Measurements from ENCODE around the gene TTC23. TPM values are rescaled to one million over a fixed set of nuclear protein-coding genes. Genes with fewer than 3 reads are reported as not detected.

Gene TTC23
- total RNA-seq, 1 donor from 2014 or later: 45.3 TPM

DNA sequence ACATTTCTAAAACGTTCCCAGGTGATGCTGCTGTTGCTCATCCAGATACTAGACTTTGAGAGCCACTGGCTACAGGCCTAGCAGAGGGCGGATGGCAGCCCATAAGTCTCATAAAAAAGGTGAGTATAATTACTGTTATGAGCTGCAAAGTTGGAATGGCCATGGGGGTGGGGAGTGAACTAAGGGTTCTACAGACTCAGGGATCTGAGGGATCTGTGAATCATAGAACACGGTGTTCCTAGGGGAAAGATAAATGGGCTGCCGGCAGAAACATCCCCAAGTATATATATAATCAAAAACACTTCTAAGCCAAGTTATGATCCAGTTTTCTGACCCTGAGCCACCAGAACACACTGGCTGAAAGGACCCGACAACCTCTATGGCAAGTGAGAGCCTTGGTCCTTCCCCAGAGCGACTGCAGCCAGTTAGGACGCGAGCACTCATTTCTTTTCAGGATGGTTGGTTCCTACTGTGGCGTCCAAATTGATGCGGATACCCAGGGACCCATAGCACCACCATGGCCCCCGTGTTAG, 152.4 kb downstream of the TTC23 start:
- Histone ChIP-seq H3K9me3 (ENCODE audit: low read depth) (no peaks in the 10 kb centered on the region), H3K79me2 (ENCODE audit: low read depth) (no peaks in the 10 kb centered on the region), H3K4me1 (peaks cover 10% of the 10 kb centered on the region), H3K36me3 (no peaks in the 10 kb centered on the region), H3K4me3 (no peak overlapping the region), H3K9ac (no peak overlapping the region), H4K20me1 (ENCODE audit: low read depth) (peaks cover 8% of the 10 kb centered on the region), H3K27me3 (peaks cover 61% of the 10 kb centered on the region), H3K27ac (no peak overlapping the region), H2AFZ (replicated peaks) (no peak overlapping the region), H3K4me2 (no peak overlapping the region), H3F3A (ENCODE audit: low read depth) (peaks cover 12% of the 10 kb centered on the region)
- Mint-ChIP-seq H3K4me1 (peaks cover 10% of the 10 kb centered on the region), H3K9me3 (no peaks in the 10 kb centered on the region), H3K27me3 (ENCODE audit: insufficient read depth, low read depth) (peaks cover 9% of the 10 kb centered on the region), H3K27ac (no peak overlapping the region), H3K4me3 (no peak overlapping the region), H3K36me3 (no peaks in the 10 kb centered on the region)
- no peak for DNase-seq (ENCODE audit: low spot score)
- TF ChIP-seq EZH2phosphoT487 (IDR thresholded peaks at IDR 0.05): no peak
- no peak for TF ChIP-seq EZH2 (IDR thresholded peaks at IDR 0.05)
- TF ChIP-seq, protein P1, sequence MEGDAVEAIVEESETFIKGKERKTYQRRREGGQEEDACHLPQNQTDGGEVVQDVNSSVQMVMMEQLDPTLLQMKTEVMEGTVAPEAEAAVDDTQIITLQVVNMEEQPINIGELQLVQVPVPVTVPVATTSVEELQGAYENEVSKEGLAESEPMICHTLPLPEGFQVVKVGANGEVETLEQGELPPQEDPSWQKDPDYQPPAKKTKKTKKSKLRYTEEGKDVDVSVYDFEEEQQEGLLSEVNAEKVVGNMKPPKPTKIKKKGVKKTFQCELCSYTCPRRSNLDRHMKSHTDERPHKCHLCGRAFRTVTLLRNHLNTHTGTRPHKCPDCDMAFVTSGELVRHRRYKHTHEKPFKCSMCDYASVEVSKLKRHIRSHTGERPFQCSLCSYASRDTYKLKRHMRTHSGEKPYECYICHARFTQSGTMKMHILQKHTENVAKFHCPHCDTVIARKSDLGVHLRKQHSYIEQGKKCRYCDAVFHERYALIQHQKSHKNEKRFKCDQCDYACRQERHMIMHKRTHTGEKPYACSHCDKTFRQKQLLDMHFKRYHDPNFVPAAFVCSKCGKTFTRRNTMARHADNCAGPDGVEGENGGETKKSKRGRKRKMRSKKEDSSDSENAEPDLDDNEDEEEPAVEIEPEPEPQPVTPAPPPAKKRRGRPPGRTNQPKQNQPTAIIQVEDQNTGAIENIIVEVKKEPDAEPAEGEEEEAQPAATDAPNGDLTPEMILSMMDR (IDR thresholded peaks at IDR 0.05): no peak

- no peak overlapping the region for H3K27ac Mint-ChIP-seq
- peaks cover 10% of the 10 kb centered on the region for H3K4me1 ChIP-seq
- H3K36me3 ChIP-seq: no peaks in the 10 kb centered on the region
- H3F3A ChIP-seq (ENCODE audit: low read depth): peaks cover 12% of the 10 kb centered on the region
- H3K9me3 ChIP-seq (ENCODE audit: low read depth): no peaks in the 10 kb centered on the region
- peaks cover 10% of the 10 kb centered on the region for H3K4me1 Mint-ChIP-seq
- H3K4me3 ChIP-seq: no peak overlapping the region
- peaks cover 8% of the 10 kb centered on the region for H4K20me1 ChIP-seq (ENCODE audit: low read depth)
- peaks cover 9% of the 10 kb centered on the region for H3K27me3 Mint-ChIP-seq (ENCODE audit: insufficient read depth, low read depth)
- H3K27me3 ChIP-seq: peaks cover 54% of the 10 kb centered on the region
- H3K9me3 Mint-ChIP-seq: no peaks in the 10 kb centered on the region
- H3K27ac ChIP-seq: no peak overlapping the region
- TF ChIP-seq EZH2phosphoT487 (IDR thresholded peaks at IDR 0.05) (no peak), EZH2 (IDR thresholded peaks at IDR 0.05) (no peak)
- TF ChIP-seq, protein P1 (IDR thresholded peaks at IDR 0.05): no peak
- H3K4me2 ChIP-seq: no peak overlapping the region
- DNase-seq (ENCODE audit: low spot score): no peak
- no peak overlapping the region for H3K4me3 Mint-ChIP-seq
- no peaks in the 10 kb centered on the region for H3K36me3 Mint-ChIP-seq
- no peak overlapping the region for H3K9ac ChIP-seq
- no peak overlapping the region for H2AFZ ChIP-seq (replicated peaks)
- H3K79me2 ChIP-seq (ENCODE audit: low read depth): no peaks in the 10 kb centered on the region
Measured at GRCh38 chr15:99096173-99096893, 153.0 kb downstream of the TTC23 start.

GRCh38 chr15:99095626-99096025, 153.8 kb downstream of the TTC23 start:
- Histone ChIP-seq H3K4me2 (no peak overlapping the region), H3K27me3 (peaks cover 47% of the 10 kb centered on the region), H4K20me1 (ENCODE audit: low read depth) (peaks cover 8% of the 10 kb centered on the region), H3K4me1 (peaks cover 10% of the 10 kb centered on the region), H3K79me2 (ENCODE audit: low read depth) (no peaks in the 10 kb centered on the region), H2AFZ (replicated peaks) (no peak overlapping the region), H3F3A (ENCODE audit: low read depth) (peaks cover 12% of the 10 kb centered on the region), H3K36me3 (no peaks in the 10 kb centered on the region), H3K9me3 (ENCODE audit: low read depth) (no peaks in the 10 kb centered on the region), H3K4me3 (no peak overlapping the region), H3K27ac (no peak overlapping the region), H3K9ac (no peak overlapping the region)
- H3K27me3 Mint-ChIP-seq (ENCODE audit: insufficient read depth, low read depth): peaks cover 7% of the 10 kb centered on the region
- H3K27ac Mint-ChIP-seq: peak overlapping the region; percentile 43
- no peaks in the 10 kb centered on the region for H3K9me3 Mint-ChIP-seq
- H3K4me3 Mint-ChIP-seq: no peak overlapping the region
- peaks cover 10% of the 10 kb centered on the region for H3K4me1 Mint-ChIP-seq
- DNase-seq (ENCODE audit: low spot score): peak; percentile 70
- no peak for TF ChIP-seq EZH2 (IDR thresholded peaks at IDR 0.05)
- TF ChIP-seq, protein P1 (IDR thresholded peaks at IDR 0.05): peak; percentile 8
- no peaks in the 10 kb centered on the region for H3K36me3 Mint-ChIP-seq

Measured in neural progenitor cell (in vitro differentiated cells).